ENCODE results near the gene RIN3. TPM values are rescaled to one million over a fixed set of nuclear protein-coding genes. Genes with fewer than 3 reads are reported as not detected.

RIN3 gene
- total and polyA plus RNA-seq, 2 experiments from 2014 or later: 3.5 to 5.4 TPM

GRCh38 chr14:92538412-92538985 lies 24.9 kb downstream of the RIN3 start:
- H3K9me3 ChIP-seq (ENCODE audit: low read depth): no peaks in the 10 kb centered on the region

GRCh38 chr14:92539419-92539818 lies 25.8 kb downstream of the RIN3 start:
- H3K27me3 ChIP-seq: no peaks in the 10 kb centered on the region
- H3K4me3 ChIP-seq: no peak overlapping the region
- H3K9me3 ChIP-seq (ENCODE audit: low read depth): no peaks in the 10 kb centered on the region
- no peaks in the 10 kb centered on the region for H3K4me1 ChIP-seq (ENCODE audit: low read depth)
- no peak for TF ChIP-seq CTCF (IDR thresholded peaks at IDR 0.05; ENCODE audit: low read depth, low read length)
- no peaks in the 10 kb centered on the region for H3K36me3 ChIP-seq
- DNase-seq (ENCODE audit: low read depth in 1 of 2, low spot score in 1 of 2): no peak
- no peak overlapping the region for H3K27ac ChIP-seq

More at GRCh38 chr14:92538412-92538985, 24.9 kb downstream of the RIN3 start:
- H3K27ac ChIP-seq: no peak overlapping the region
- DNase-seq (ENCODE audit: low read depth in 1 of 2, low spot score in 1 of 2): no peak
- no peaks in the 10 kb centered on the region for H3K4me1 ChIP-seq (ENCODE audit: low read depth)
- no peaks in the 10 kb centered on the region for H3K36me3 ChIP-seq
- no peak overlapping the region for H3K4me3 ChIP-seq
- TF ChIP-seq CTCF (IDR thresholded peaks at IDR 0.05; ENCODE audit: low read depth, low read length): no peak
- no peaks in the 10 kb centered on the region for H3K27me3 ChIP-seq

GRCh38 chr14:92539875-92540274 lies 26.3 kb downstream of the RIN3 start:
- H3K27ac ChIP-seq: no peak overlapping the region

GRCh38 chr14:92540472-92541048 lies 27.0 kb downstream of the RIN3 start:
- DNase-seq (ENCODE audit: low read depth in 1 of 2, low spot score in 1 of 2): peak in 1 of 2 donors; percentile 100
- Histone ChIP-seq H3K27ac (no peak overlapping the region), H3K4me3 (no peak overlapping the region), H3K27me3 (no peaks in the 10 kb centered on the region), H3K4me1 (ENCODE audit: low read depth) (no peaks in the 10 kb centered on the region), H3K36me3 (no peaks in the 10 kb centered on the region), H3K9me3 (ENCODE audit: low read depth) (no peaks in the 10 kb centered on the region)
- TF ChIP-seq CTCF (IDR thresholded peaks at IDR 0.05; ENCODE audit: low read depth, low read length): no peak

More at GRCh38 chr14:92539875-92540274, 26.3 kb downstream of the RIN3 start:
- DNase-seq (ENCODE audit: low read depth in 1 of 2, low spot score in 1 of 2): peak in 1 of 2 donors; percentile 77
- H3K4me3 ChIP-seq: no peak overlapping the region
- H3K27me3 ChIP-seq: no peaks in the 10 kb centered on the region
- no peaks in the 10 kb centered on the region for H3K9me3 ChIP-seq (ENCODE audit: low read depth)
- TF ChIP-seq CTCF (IDR thresholded peaks at IDR 0.05; ENCODE audit: low read depth, low read length): no peak
- no peaks in the 10 kb centered on the region for H3K4me1 ChIP-seq (ENCODE audit: low read depth)
- H3K36me3 ChIP-seq: no peaks in the 10 kb centered on the region

- H3K4me1 ChIP-seq (ENCODE audit: low read depth): no peaks in the 10 kb centered on the region
- no peaks in the 10 kb centered on the region for H3K36me3 ChIP-seq
- no peak for TF ChIP-seq CTCF (IDR thresholded peaks at IDR 0.05; ENCODE audit: low read depth, low read length)
- no peak overlapping the region for H3K27ac ChIP-seq
- DNase-seq (ENCODE audit: low read depth in 1 of 2, low spot score in 1 of 2): no peak
- H3K27me3 ChIP-seq: no peaks in the 10 kb centered on the region
- no peaks in the 10 kb centered on the region for H3K9me3 ChIP-seq (ENCODE audit: low read depth)
- H3K4me3 ChIP-seq: no peak overlapping the region
Observed at GRCh38 chr14:92542766-92543554, 29.4 kb downstream of the RIN3 start.

All from cardiac muscle cell (in vitro differentiated cells and primary cell).